GM12878 (cell line): ENCODE measurements around the gene NHERF2.

Experiments used
- CTCF ChIP-seq, 3 experiments: IDR thresholded peaks in 2 of 3; conservative IDR thresholded peaks in 1 of 3; 2 replicates each; pipeline ENCODE4 v1.5.1; 2011; ENCODE audit warnings: low read depth in 3 of 3, low read length in 3 of 3, mild to moderate bottlenecking in 3 of 3, control low read depth in 2 of 3, moderate library complexity in 2 of 3, inconsistent platforms in 1 of 3, mixed read lengths in 1 of 3; ENCODE audit not compliant: control insufficient read depth in 2 of 3, insufficient read depth in 1 of 3; ENCODE audit errors: extremely low read depth in 1 of 3
- EED ChIP-seq: sonication (generic); IDR thresholded peaks from 2 replicates; pipeline ENCODE4 v1.6.1; 2016; ENCODE audit warnings: antibody characterized with exemption, low read depth
- EP300 ChIP-seq, 2 experiments: fragments of 150-350 bp in 1 of 2; IDR thresholded peaks; 2 replicates each; pipeline ENCODE4 v1.6.1; 2011 to 2012; ENCODE audit warnings: low read depth in 2 of 2, low read length in 2 of 2, borderline replicate concordance in 1 of 2, improper control_type of control experiment in 1 of 2, inconsistent platforms in 1 of 2; ENCODE audit not compliant: control insufficient read depth in 1 of 2
- ETV6 ChIP-seq, 2 experiments: fragments of 450-650 bp in 1 of 2; IDR thresholded peaks in 1 of 2; conservative IDR thresholded peaks in 1 of 2; 2 replicates each; pipeline ENCODE4 v1.6.1; 2014; ENCODE audit warnings: antibody characterized with exemption in 1 of 2, borderline replicate concordance in 1 of 2, low read depth in 1 of 2, mild to moderate bottlenecking in 1 of 2, moderate library complexity in 1 of 2
- FOS ChIP-seq: IDR thresholded peaks from 3 replicates; pipeline ENCODE4 v1.6.1; 2011; ENCODE audit warnings: borderline replicate concordance; ENCODE audit not compliant: insufficient read length; ENCODE audit errors: extremely low read depth
- IKZF1 ChIP-seq: fragments of 450-650 bp; conservative IDR thresholded peaks from 2 replicates; pipeline ENCODE4 v1.6.1; 2017; ENCODE audit warnings: antibody characterized with exemption, mild to moderate bottlenecking
- POLR2A ChIP-seq: IDR thresholded peaks from 2 replicates; pipeline ENCODE4 v1.6.1; 2011; ENCODE audit warnings: low read depth, mild to moderate bottlenecking, low read length
- POLR2AphosphoS5 ChIP-seq: IDR thresholded peaks from 2 replicates; pipeline ENCODE4 v1.6.1; 2011; ENCODE audit warnings: mild to moderate bottlenecking, low read length, inconsistent platforms
- RFX5 ChIP-seq: IDR thresholded peaks from 2 replicates; pipeline ENCODE4 v1.6.1; 2011; ENCODE audit warnings: low read depth, low read length, improper control_type of control experiment
- SPI1 ChIP-seq: IDR thresholded peaks from 2 replicates; pipeline ENCODE4 v1.6.1; 2011; ENCODE audit warnings: low read depth, mild to moderate bottlenecking, low read length, moderate library complexity, borderline replicate concordance; ENCODE audit not compliant: insufficient read depth
- STAT3 ChIP-seq: IDR thresholded peaks from 2 replicates; pipeline ENCODE4 v1.6.1; 2011; ENCODE audit warnings: low read depth, low read length, improper control_type of control experiment
- TCF7 ChIP-seq: IDR thresholded peaks from 2 replicates; pipeline ENCODE4 v1.6.1; 2014; ENCODE audit warnings: antibody characterized with exemption, borderline replicate concordance
- TF ChIP-seq, protein P1 (sequence below): fragments of 450-650 bp; IDR thresholded peaks from 2 replicates; pipeline ENCODE4 v1.6.1; 2017; ENCODE audit warnings: mild to moderate bottlenecking, moderate library complexity

- TF ChIP-seq STAT3 = no peak
- TF ChIP-seq EP300 (IDR thresholded peaks at IDR 0.05; ENCODE audit: borderline replicate concordance in 1 of 2, control insufficient read depth in 1 of 2, low read depth in 2 of 2, low read length in 2 of 2) = no peak
- TF ChIP-seq POLR2A = peak; percentile 0; the same call in 1 of the 2 replicates
- no peak for TF ChIP-seq IKZF1
- no peak for TF ChIP-seq SPI1
- no peak for TF ChIP-seq ETV6 (conservative IDR thresholded peaks at IDR 0.05 in 1 of 2, IDR thresholded peaks at IDR 0.05 in 1 of 2; ENCODE audit: borderline replicate concordance in 1 of 2, low read depth in 1 of 2)
- TF ChIP-seq RFX5 = no peak
- TF ChIP-seq FOS = no peak
- no peak for TF ChIP-seq EED
- TF ChIP-seq, protein P1, sequence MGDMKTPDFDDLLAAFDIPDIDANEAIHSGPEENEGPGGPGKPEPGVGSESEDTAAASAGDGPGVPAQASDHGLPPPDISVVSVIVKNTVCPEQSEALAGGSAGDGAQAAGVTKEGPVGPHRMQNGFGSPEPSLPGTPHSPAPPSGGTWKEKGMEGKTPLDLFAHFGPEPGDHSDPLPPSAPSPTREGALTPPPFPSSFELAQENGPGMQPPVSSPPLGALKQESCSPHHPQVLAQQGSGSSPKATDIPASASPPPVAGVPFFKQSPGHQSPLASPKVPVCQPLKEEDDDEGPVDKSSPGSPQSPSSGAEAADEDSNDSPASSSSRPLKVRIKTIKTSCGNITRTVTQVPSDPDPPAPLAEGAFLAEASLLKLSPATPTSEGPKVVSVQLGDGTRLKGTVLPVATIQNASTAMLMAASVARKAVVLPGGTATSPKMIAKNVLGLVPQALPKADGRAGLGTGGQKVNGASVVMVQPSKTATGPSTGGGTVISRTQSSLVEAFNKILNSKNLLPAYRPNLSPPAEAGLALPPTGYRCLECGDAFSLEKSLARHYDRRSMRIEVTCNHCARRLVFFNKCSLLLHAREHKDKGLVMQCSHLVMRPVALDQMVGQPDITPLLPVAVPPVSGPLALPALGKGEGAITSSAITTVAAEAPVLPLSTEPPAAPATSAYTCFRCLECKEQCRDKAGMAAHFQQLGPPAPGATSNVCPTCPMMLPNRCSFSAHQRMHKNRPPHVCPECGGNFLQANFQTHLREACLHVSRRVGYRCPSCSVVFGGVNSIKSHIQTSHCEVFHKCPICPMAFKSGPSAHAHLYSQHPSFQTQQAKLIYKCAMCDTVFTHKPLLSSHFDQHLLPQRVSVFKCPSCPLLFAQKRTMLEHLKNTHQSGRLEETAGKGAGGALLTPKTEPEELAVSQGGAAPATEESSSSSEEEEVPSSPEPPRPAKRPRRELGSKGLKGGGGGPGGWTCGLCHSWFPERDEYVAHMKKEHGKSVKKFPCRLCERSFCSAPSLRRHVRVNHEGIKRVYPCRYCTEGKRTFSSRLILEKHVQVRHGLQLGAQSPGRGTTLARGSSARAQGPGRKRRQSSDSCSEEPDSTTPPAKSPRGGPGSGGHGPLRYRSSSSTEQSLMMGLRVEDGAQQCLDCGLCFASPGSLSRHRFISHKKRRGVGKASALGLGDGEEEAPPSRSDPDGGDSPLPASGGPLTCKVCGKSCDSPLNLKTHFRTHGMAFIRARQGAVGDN = no peak
- no peak for TF ChIP-seq TCF7
- no peak for TF ChIP-seq CTCF (IDR thresholded peaks at IDR 0.05 in 2 of 3, conservative IDR thresholded peaks at IDR 0.05 in 1 of 3; ENCODE audit: control insufficient read depth in 2 of 3, extremely low read depth in 1 of 3, insufficient read depth in 1 of 3, low read depth in 3 of 3, low read length in 3 of 3)
- no peak; the same call in 1 of the 2 replicates for TF ChIP-seq POLR2AphosphoS5
These were observed 23.4 kb upstream of the NHERF2 start for GRCh38 chr16:2003231-2003826.
